H4 (cell line): ENCODE data around the gene GPR26. TPM values are rescaled to one million over a fixed set of nuclear protein-coding genes. Genes with fewer than 3 reads are reported as not detected.

Experiments
- DNase-seq: peaks from one replicate; pipeline ENCODE4 v3.0.0-alpha.2; 2015; ENCODE audit warnings: low spot score
- total RNA-seq: library from RNA; depleted of rRNA; stranded (reverse); fragments of >200 nt; shearing (Covaris generic); gene quantifications from 2 replicates; pipeline ENCODE4 v1.2.3, GENCODE V29; 2014

Gene GPR26
- total RNA-seq, 1 experiment from 2014 or later: not detected

GRCh38 chr10:123645615-123646014 is 20.5 kb upstream of the GPR26 start:
- DNase-seq: no peak

DNA sequence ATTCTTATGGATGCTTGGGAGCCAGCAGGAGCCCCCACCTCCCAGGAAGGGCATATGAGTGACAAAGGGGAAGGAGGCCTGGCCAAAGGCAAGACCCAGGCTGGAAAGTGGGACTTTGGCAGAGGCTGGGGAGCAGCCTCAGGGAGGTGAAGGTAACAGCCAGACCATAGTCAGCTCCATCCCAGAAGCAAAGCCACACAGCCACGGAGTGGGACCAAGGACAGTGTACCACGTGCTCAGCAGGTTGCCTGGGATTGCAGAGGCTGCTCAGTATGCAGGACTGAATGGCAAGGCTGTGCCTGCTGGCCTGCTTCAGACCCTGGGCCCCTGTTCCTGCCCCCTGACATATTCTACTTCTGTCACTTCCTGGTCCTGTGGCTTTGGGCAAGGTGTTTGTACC is 17.6 kb upstream of the GPR26 start:
- no peak for DNase-seq

GRCh38 chr10:123649676-123650075 is 16.5 kb upstream of the GPR26 start:
- DNase-seq: no peak

- no peak for DNase-seq
These were observed 14.6 kb upstream of the GPR26 start for GRCh38 chr10:123651421-123652047.

- DNase-seq: no peak
These were observed 10.4 kb upstream of the GPR26 start for GRCh38 chr10:123655751-123656150.

DNA sequence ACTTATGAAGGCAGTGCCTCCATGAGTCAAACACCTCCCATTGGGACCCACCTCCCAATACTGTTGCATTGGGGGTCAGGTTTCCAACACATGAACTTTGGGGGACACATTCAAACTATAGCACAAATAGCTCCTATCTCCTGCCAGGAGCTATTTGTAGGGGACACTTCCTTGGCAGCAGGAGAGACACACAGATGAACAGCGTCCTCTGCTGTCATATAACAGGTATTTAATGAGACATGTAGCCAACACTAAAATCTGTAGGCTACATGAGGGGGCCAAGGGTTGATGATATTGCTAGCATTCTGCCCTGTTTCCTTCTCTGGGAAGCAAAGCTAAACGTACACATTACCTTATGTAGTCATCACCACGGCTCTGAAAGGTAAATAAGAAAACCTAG is 2.6 kb upstream of the GPR26 start:
- no peak for DNase-seq

GRCh38 chr10:123665491-123666286 is 466 bp upstream of the GPR26 start:
- DNase-seq: no peak

- no peak for DNase-seq
These were observed 3.7 kb downstream of the GPR26 start for GRCh38 chr10:123669886-123670285.

DNA sequence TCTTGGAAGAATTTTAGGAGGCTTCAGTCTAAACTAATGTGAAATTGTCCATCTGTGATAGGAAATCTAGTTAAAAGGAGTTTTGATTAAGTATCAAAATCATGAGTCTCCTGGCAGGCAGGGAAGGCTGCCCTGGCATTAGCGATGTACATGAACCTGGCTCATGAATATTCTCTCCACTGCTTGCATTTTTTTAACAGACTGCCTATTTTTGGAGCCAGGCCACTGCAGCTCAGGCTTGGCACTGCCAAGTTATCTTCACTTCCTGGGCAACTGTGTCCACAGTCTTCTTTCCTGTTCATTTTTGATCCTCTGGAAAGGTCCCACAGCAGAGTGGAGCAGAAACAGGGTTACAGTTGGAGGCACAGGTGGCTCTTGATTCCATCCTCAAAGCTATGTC is 7.0 kb downstream of the GPR26 start:
- no peak for DNase-seq

DNA sequence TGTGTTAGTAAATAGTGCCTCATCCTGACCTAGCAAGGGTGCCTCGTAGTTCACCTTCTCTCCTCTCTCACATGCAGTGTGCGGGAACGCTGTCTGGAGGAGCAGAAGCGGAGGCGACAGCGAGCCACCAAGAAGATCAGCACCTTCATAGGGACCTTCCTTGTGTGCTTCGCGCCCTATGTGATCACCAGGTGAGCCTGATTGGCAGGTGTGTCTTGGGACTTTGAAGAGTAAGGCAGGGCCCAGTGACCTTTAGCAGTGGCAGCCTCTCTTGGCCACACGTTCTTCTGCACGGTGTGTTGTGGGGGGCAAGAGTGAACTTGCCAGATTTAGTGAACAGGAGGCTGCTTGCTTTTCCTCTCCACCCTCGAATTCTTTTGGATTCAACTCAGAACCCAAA is 8.6 kb downstream of the GPR26 start:
- DNase-seq: no peak

DNA sequence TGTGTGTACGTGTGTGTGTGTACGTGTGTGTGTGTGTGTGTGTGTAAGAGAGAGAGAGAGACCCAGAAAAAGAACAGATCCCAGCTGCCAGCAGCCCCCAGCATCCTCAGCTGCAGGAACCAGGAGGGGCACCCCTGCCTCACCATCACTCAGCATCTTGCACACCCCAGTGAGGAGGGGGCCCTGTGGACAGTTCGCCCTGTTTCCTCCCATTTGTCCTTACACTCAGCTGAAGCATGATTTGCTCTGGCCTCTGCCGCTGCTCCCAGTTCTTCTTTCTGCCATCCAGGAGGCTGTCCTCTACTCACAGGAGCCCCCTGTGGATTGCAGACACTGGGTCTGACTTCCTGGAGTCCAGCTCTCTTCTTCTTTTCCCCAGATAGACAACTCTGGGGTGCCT is 9.7 kb downstream of the GPR26 start:
- DNase-seq: no peak

DNA sequence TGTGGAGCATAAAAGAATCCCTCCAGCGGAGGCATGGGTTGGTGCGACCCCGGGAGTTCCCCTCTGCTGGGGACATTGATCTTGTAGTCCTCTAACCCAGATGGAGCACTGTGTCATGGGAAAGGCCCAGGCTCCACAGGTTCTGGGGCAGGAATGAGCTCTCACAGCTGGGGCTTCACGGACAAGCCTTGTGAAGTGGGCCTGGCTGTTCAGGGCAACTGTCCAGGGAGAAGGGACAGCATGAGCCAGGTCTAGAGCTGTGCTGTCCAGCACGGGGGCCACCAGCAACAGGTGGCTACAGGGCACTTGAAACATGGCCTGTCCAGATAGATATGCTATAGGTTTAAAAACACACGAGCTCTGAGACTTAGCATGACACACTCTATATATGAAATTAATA is 11.4 kb downstream of the GPR26 start:
- no peak for DNase-seq

DNA sequence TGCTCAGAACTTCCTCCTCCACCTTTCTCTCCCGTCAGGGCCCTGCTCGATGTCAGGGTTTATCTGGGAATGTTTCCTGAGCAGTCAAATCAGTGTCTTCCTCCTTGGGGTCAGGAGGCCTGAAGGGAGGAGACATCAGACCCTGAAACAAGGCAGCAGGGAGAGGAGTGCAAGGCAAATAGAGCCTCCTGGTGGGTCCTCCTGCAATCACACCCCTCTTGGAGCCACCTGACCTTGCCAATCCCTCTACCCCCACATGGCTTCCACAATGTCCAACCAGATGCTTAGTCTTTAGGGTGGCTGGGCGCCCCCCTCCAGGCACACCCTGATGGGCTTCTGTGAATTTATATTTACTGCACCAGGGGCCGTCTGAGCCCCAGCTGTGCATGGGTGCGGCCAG is 12.2 kb downstream of the GPR26 start:
- DNase-seq: no peak

GRCh38 chr10:123681285-123681684 is 15.1 kb downstream of the GPR26 start:
- DNase-seq: no peak

- no peak for DNase-seq
These were observed 16.3 kb downstream of the GPR26 start for GRCh38 chr10:123682477-123682876.

DNA sequence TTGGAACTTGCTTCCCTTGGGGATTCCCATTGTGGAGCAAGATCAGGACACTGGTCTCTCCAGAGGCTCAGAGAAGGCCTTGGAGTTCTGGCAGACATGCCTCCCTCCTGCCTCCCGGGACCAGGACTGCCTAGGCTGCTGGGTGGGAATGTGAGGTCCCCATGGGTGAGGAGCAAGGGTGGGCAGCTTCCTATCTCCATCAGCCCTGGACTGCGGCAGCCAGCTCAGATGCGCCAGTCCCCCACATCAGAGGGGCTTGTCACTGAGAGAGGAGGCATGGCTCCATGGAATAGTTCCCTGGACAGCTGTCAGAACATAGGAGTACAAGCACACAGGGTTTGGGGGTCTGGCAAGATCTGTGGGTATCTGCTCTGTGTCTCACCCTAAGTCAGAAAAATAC is 17.3 kb downstream of the GPR26 start:
- DNase-seq: no peak

DNA sequence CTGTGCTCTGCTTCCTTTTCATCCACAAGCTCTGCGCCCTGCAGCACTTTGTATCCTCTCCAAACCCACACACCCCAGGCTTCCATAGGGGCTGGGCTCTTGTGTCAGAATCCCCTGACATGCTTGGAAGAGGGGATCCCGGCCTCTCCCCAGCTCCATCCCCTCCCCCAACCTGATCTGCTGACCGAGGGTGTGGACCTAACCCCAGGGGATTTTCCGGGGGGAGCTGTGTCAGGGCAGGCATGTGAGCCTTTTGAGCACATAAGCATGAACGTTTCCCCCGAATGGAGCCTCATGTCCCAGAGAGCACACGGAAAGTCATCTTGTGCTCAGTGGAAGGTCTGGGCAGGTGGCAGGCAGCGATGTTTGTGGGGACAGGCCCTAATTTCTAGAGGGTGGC is 17.7 kb downstream of the GPR26 start:
- DNase-seq: no peak

- no peak for DNase-seq
These were observed 19.1 kb downstream of the GPR26 start for GRCh38 chr10:123685260-123685659.

DNA sequence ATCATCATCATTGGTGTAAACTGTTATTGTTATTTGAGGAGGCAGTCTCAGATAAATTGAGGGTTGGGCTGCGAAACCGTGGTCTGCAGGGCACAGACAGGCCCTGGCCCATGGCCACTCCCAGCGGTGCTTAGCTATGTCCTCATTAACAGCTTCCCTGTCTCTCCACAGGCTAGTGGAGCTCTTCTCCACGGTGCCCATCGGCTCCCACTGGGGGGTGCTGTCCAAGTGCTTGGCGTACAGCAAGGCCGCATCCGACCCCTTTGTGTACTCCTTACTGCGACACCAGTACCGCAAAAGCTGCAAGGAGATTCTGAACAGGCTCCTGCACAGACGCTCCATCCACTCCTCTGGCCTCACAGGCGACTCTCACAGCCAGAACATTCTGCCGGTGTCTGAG is 21.6 kb downstream of the GPR26 start:
- DNase-seq: no peak

GRCh38 chr10:123689880-123690279 is 23.7 kb downstream of the GPR26 start:
- no peak for DNase-seq

- no peak for DNase-seq
These were observed 37.1 kb downstream of the GPR26 start for GRCh38 chr10:123703195-123703790.

GRCh38 chr10:123704076-123704475 is 37.9 kb downstream of the GPR26 start:
- DNase-seq: no peak

DNA sequence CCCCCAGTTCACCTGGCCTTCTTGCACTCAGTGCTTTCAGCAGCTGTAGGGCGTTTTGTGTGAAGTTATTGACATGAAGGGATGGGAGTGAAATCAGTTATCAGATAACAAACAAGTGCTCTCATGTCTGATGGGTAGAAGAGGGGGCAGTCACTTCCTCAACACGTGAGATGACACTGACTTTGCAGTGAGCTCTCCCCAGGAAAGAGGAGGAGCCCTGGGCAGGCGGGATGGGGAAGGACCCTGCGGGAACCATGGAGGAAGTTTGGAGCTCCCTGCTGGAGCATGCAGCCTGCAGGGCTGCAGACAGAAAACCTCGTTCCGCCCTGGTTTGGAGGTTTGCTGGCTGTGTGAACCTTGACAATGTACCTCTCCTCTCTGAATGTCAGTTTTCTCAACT is 38.7 kb downstream of the GPR26 start:
- no peak for DNase-seq
